ENCODE results near the gene S100A5. TPM values are rescaled to one million over a fixed set of nuclear protein-coding genes. Genes with fewer than 3 reads are reported as not detected.

The S100A5 gene
- total RNA-seq, 1 donor from 2014 or later = 0.39 TPM

DNA sequence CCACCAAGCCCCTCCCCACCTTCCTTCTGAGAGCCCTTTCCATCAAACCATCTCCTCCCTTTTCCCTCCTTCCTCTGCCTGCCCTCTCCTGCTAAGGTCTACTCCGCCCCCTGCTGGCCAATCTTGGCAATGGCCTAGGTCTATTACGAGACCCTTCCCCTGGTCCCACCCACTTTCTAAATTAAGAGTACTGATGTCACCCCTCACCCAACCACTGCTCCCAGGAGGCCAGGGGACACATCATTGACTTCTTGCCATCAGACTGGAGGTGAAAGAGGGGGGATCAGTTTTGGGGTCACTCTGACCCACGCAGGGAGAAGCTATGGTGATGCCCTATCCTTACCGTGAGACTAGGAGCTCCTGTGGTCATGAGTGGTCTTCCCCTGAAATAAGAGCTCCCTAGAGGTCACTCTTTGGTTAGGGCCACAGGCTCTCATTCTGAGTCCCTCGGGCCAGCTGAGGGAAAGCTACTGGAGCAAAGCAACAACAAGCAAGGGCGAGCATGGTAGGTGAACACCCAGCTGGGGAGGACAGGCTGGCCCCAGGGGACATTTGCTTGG lies 45.7 kb downstream of the S100A5 start:
- no peak overlapping the region for H3K27ac ChIP-seq (ENCODE audit: low read depth, low read length)
- no peak overlapping the region for H3K27ac Mint-ChIP-seq (ENCODE audit: unreplicated experiment)
- no peak for TF ChIP-seq EZH2 (IDR thresholded peaks at IDR 0.05; ENCODE audit: insufficient read depth, low read length)
- TF ChIP-seq, protein P1, sequence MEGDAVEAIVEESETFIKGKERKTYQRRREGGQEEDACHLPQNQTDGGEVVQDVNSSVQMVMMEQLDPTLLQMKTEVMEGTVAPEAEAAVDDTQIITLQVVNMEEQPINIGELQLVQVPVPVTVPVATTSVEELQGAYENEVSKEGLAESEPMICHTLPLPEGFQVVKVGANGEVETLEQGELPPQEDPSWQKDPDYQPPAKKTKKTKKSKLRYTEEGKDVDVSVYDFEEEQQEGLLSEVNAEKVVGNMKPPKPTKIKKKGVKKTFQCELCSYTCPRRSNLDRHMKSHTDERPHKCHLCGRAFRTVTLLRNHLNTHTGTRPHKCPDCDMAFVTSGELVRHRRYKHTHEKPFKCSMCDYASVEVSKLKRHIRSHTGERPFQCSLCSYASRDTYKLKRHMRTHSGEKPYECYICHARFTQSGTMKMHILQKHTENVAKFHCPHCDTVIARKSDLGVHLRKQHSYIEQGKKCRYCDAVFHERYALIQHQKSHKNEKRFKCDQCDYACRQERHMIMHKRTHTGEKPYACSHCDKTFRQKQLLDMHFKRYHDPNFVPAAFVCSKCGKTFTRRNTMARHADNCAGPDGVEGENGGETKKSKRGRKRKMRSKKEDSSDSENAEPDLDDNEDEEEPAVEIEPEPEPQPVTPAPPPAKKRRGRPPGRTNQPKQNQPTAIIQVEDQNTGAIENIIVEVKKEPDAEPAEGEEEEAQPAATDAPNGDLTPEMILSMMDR (IDR thresholded peaks at IDR 0.05; ENCODE audit: insufficient read depth, low read depth, low read length) = peak; percentile 86
- H3K36me3 Mint-ChIP-seq (ENCODE audit: low read depth, unreplicated experiment) = no peaks in the 10 kb centered on the region
- H3K9me3 Mint-ChIP-seq (ENCODE audit: unreplicated experiment) = no peaks in the 10 kb centered on the region
- peak; percentile 33 for DNase-seq (ENCODE audit: low read depth)
- FAIRE-seq = no peak
- H3K36me3 ChIP-seq (ENCODE audit: insufficient read depth, low read length) = no peaks in the 10 kb centered on the region
- no peak overlapping the region for H2AFZ ChIP-seq (ENCODE audit: low read depth, low read length)
- H3K9ac ChIP-seq (ENCODE audit: low read length) = no peak overlapping the region
- H4K20me1 ChIP-seq (ENCODE audit: insufficient read depth, low read length) = no peaks in the 10 kb centered on the region
- no peak overlapping the region for H3K4me3 Mint-ChIP-seq (ENCODE audit: unreplicated experiment)
- no peak overlapping the region for H3K4me3 ChIP-seq (ENCODE audit: insufficient read depth, low read depth, low read length)
- H3K27me3 Mint-ChIP-seq (ENCODE audit: low read depth, unreplicated experiment) = peaks cover 11% of the 10 kb centered on the region
- peaks cover 11% of the 10 kb centered on the region for H3K4me1 ChIP-seq (ENCODE audit: insufficient read depth, low read length)
- no peak overlapping the region for H3K4me2 ChIP-seq (ENCODE audit: low read length)
- peaks cover 6% of the 10 kb centered on the region for H3K4me1 Mint-ChIP-seq (ENCODE audit: low read depth, unreplicated experiment)
- H3K9me3 ChIP-seq (ENCODE audit: insufficient read depth, low read depth, low read length) = no peaks in the 10 kb centered on the region
- peaks cover 2% of the 10 kb centered on the region for H3K27me3 ChIP-seq (ENCODE audit: insufficient read depth, low read length)
- H3K79me2 ChIP-seq (ENCODE audit: insufficient read depth, low read length) = no peaks in the 10 kb centered on the region

DNA sequence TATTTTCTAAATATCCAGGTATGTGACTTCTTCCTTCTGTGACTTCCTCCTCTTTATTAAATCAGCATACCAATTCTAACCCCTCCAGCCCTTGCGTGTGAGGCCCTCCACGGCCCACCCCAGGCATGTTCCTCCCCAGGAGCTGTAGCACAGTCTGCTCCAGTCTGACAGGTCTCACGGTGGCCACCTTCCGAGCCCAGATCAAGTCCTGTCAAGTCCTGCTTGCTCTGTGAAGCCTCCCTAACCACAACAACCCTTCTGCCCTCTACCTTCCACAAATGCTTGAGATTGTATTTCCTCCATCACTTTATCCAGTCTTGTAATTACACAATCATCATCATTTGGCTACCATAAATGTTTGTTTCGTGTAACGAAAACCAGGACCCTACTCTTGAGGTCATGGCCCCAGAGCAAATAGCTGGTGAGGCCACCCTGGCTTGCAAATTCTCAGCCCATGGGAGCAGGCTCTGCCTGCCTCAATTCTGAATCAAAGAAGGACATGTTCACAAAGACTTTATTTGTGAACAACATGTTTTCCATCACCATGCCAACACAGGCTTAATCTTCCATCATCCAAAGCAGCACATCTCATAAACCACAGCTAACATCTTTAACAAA lies 47.3 kb downstream of the S100A5 start:
- H2AFZ ChIP-seq (ENCODE audit: low read depth, low read length) = peak overlapping the region; percentile 12
- H3K4me3 ChIP-seq (ENCODE audit: insufficient read depth, low read depth, low read length) = no peak overlapping the region
- Mint-ChIP-seq H3K36me3 (ENCODE audit: low read depth, unreplicated experiment) (no peaks in the 10 kb centered on the region), H3K27ac (ENCODE audit: unreplicated experiment) (peak overlapping the region; percentile 83), H3K4me3 (ENCODE audit: unreplicated experiment) (no peak overlapping the region), H3K9me3 (ENCODE audit: unreplicated experiment) (no peaks in the 10 kb centered on the region), H3K27me3 (ENCODE audit: low read depth, unreplicated experiment) (peaks cover 8% of the 10 kb centered on the region), H3K4me1 (ENCODE audit: low read depth, unreplicated experiment) (peaks cover 6% of the 10 kb centered on the region)
- H4K20me1 ChIP-seq (ENCODE audit: insufficient read depth, low read length) = no peaks in the 10 kb centered on the region
- no peak overlapping the region for H3K9ac ChIP-seq (ENCODE audit: low read length)
- FAIRE-seq = no peak
- no peaks in the 10 kb centered on the region for H3K79me2 ChIP-seq (ENCODE audit: insufficient read depth, low read length)
- no peak overlapping the region for H3K4me2 ChIP-seq (ENCODE audit: low read length)
- H3K36me3 ChIP-seq (ENCODE audit: insufficient read depth, low read length) = no peaks in the 10 kb centered on the region
- peaks cover 14% of the 10 kb centered on the region for H3K4me1 ChIP-seq (ENCODE audit: insufficient read depth, low read length)
- no peak for DNase-seq (ENCODE audit: low read depth)
- H3K9me3 ChIP-seq (ENCODE audit: insufficient read depth, low read depth, low read length) = no peaks in the 10 kb centered on the region
- no peak overlapping the region for H3K27ac ChIP-seq (ENCODE audit: low read depth, low read length)
- no peak for TF ChIP-seq EZH2 (IDR thresholded peaks at IDR 0.05; ENCODE audit: insufficient read depth, low read length)
- TF ChIP-seq, protein P1 (IDR thresholded peaks at IDR 0.05; ENCODE audit: insufficient read depth, low read depth, low read length) = no peak
- peaks cover 2% of the 10 kb centered on the region for H3K27me3 ChIP-seq (ENCODE audit: insufficient read depth, low read length)
